ENCODE results near the gene ZNF691. TPM values are rescaled to one million over a fixed set of nuclear protein-coding genes. Genes with fewer than 3 reads are reported as not detected.
"Not testable (repeated sequence)": the region's sequence is repeated elsewhere in the genome, so short reads cannot be mapped to it uniquely, and the experiment has no call there.

ZNF691 gene
- total RNA-seq, 1 donor from 2014 or later = 9.9 TPM

- intact Hi-C loops (cut with micrococcal nuclease) = no loop called here
Observed at GRCh38 chr1:42853116-42853884, 6.9 kb downstream of the ZNF691 start.

GRCh38 chr1:42856554-42856953 is 10.1 kb downstream of the ZNF691 start:
- intact Hi-C loops (cut with micrococcal nuclease) = not testable (repeated sequence)

DNA sequence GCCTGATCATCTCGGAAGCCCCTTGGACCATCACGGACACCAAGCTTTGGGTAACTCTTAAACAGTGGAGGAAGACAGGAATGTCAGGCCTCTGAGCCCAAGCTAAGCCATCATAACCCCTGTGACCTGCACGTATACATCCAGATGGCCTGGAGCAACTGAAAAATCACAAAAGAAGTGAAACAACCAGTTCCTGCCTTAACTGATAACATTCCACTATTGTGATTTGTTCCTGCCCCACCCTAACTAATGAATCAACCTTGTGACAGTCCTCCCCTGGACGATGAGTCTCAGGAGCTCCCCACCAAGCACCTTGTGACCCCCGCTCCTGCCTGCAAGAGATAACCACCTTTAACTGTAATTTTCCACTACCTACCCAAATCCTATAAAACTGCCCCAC is 13.0 kb downstream of the ZNF691 start:
- intact Hi-C loops (cut with micrococcal nuclease) = not testable (repeated sequence)

- intact Hi-C loops (cut with micrococcal nuclease) = no loop called here
Observed at GRCh38 chr1:42860339-42861013, 14.1 kb downstream of the ZNF691 start.

GRCh38 chr1:42861014-42861399 is 14.6 kb downstream of the ZNF691 start:
- intact Hi-C loops (cut with micrococcal nuclease) = no loop called here

- intact Hi-C loops (cut with micrococcal nuclease) = no loop called here
Observed at GRCh38 chr1:42866549-42866948, 20.1 kb downstream of the ZNF691 start.

DNA sequence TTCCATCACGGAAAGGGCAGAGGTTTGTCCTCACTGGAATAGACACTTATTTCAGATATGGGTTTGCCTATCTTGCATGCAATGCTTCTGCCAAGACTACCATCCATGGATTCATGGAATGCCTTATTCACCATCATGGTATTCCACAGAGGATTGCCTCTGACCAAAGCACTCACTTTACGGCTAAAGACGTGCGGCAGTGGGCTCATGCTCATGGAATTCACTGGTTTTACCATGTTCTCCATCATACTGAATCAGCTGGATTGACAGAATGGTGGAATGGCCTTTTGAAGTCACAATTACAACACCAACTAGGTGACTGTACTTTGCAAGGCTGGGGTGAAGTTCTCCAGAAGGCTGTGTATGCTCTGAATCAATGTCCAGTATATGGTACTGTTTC is 22.1 kb downstream of the ZNF691 start:
- intact Hi-C loops (cut with micrococcal nuclease) = not testable (repeated sequence)

- intact Hi-C loops (cut with micrococcal nuclease) = not testable (repeated sequence)
Observed at GRCh38 chr1:42869254-42869653, 22.8 kb downstream of the ZNF691 start.

DNA sequence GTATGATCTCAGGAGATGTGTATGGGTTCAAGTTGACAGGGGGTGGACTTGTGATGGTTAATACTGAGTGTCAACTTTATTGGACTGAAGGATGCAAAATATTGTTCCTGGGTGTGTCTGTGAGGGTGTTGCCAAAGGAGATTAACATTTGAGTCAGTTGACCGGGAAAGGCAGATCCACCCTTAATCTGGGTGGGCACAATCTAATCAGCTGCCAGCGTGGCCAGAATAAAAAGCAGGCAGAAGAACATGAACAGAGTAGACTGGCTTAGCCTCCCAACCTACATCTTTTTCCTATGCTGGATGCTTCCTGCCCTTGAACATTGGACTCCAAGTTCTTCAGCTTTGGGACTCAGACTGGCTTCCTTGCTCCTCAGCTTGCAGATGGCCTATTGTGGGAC is 23.3 kb downstream of the ZNF691 start:
- intact Hi-C loops (cut with micrococcal nuclease) = not testable (repeated sequence)

- intact Hi-C loops (cut with micrococcal nuclease) = not testable (repeated sequence)
Observed at GRCh38 chr1:42873108-42873507, 26.7 kb downstream of the ZNF691 start.

DNA sequence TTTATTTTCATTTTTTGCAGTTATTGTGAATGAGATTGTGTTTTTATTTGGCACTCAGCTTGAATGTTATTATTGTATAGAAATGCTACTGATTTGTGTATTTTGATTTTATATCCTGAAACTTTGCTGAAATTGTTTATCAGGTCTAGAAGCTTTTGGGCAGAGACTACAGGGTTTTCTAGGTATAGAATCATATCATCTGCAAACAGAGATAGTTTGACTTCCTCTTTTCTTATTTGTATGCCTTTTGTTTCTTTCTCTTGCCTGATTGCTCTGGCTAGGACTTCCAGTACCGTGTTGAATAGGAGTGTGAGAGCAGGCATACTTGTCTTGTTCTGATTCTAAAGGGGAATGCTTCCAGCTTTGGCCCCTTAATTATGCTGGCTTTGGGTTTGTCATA is 27.3 kb downstream of the ZNF691 start:
- intact Hi-C loops (cut with micrococcal nuclease) = no loop called here

DNA sequence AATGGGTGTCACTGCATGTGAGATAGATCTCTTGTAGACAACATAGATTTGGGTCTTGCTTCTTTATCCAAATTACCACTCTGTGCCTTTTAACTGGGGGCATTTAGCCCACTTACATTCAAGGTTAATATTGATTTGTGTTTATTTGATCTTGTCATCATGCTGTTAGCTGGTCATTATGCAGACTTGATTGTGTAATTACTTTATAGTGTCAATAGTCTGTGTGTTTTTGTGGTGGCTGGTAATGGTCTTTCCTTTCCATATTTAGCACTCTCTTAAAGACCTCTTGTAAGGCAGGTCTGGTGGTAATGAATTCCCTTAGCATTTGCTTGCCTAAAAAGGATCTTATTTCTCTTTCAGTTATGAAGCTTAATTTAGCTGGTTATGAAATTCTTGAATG is 29.6 kb downstream of the ZNF691 start:
- intact Hi-C loops (cut with micrococcal nuclease) = no loop called here

DNA sequence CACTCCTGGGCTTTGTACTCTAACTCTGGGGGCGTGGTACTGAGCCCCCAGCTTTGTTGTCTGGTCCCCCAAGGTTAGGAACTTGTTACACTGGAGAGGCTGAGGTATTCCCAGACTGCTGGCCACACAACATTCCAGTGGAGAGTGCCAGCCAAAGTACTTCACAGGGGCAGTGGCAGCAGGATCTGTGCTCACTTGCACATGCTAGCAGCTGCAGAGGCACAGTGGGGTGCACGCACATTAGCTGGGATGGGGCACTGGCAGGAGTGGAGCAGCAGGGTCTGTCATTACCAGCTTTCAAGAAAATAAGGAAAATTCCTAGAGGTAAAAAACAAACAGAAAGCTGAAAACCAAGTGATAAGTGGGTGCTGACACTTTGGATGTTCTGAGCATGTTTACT is 31.0 kb downstream of the ZNF691 start:
- intact Hi-C loops (cut with micrococcal nuclease) = no loop called here

DNA sequence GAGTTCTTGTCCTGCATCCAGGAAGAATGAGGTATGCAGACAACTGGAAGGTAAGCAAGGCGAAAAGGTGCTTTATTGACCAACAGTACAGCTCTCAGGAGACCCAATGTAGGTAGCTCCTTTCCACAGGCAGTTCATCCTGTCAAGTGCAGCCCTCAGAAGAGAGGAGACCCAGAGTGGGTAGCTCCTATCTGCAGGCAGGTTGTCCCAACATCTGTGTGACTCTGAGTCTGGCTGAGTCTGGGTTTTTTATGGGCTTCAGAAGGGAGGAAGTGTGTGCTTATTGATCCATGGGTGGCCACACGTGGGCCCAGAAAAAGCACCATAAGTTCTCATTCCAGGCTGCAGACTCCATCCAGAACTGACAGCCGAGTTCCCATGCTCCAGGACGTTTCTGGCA is 34.0 kb downstream of the ZNF691 start:
- intact Hi-C loops (cut with micrococcal nuclease) = no loop called here

DNA sequence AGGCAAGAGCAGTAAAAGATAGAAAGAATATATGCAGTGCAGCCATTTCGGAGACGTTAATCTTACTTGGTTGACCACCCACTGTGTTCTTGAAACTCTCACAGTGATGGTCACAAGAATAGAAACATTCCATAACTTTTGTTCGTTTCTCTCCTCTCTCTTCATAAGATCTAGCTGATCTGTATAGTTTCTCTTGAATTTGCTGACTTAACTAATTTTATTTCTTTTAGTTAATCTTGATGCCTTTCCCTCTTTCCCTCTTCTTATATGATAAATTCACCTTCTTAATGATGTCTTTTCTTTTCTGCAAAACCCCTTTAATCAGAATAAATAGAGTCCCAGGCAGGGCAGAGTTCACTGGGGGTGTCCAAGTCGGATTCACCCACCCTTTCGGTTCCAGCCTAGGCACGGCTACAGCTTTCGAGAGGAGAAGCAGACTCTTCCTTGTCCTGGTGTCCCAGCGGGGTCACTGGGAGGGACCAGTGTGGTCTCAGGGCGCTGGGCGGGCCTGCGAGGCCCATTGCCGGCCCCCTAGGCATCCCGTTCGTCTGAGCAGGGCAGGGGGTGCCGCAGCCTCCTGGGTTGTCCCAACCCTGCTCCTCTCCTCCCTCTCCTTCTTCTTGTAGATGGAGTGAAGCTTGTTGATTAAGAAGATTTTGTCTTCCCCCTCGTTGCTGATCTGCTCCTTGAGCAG is 39.8 kb downstream of the ZNF691 start:
- intact Hi-C loops (cut with micrococcal nuclease) = no loop called here

GRCh38 chr1:42886800-42887199 is 40.4 kb downstream of the ZNF691 start:
- intact Hi-C loops (cut with micrococcal nuclease) = no loop called here

DNA sequence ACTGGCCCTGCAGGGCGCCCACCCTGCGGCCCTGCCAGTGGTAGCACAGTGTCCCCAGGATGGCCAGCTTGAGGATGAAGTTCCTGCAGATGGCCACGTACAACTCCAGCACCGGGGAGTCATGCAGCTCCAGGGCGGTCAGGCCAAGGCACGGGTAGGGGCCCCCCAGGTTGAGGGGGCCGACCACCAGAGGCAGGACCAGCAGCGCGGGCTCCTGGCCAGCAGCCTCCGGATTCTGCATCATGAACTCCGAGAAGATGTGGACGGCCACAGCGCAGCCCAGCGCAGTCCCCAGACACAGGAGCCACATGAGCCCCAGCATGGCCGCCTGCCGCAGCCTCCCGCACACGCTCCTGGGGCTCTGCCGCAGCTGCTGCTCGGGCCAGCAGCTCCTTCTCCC is 41.0 kb downstream of the ZNF691 start:
- intact Hi-C loops (cut with micrococcal nuclease) = no loop called here

GRCh38 chr1:42888013-42888633 is 41.7 kb downstream of the ZNF691 start:
- intact Hi-C loops (cut with micrococcal nuclease) = no loop called here

GRCh38 chr1:42889264-42889663 is 42.9 kb downstream of the ZNF691 start:
- intact Hi-C loops (cut with micrococcal nuclease) = no loop called here

GRCh38 chr1:42891465-42892138 is 45.2 kb downstream of the ZNF691 start:
- intact Hi-C loops (cut with micrococcal nuclease) = no loop called here

- intact Hi-C loops (cut with micrococcal nuclease) = not testable (repeated sequence)
Observed at GRCh38 chr1:42899960-42900359, 53.5 kb downstream of the ZNF691 start.

All from T-helper 2 cell treated with Interferon-gamma antibody and Interleukin-4, amounts not matched to agents 100 ng/mL and 5 ng/mL, for 36 hours (primary cell).